ENCODE results near the gene SUSD5.

DNA sequence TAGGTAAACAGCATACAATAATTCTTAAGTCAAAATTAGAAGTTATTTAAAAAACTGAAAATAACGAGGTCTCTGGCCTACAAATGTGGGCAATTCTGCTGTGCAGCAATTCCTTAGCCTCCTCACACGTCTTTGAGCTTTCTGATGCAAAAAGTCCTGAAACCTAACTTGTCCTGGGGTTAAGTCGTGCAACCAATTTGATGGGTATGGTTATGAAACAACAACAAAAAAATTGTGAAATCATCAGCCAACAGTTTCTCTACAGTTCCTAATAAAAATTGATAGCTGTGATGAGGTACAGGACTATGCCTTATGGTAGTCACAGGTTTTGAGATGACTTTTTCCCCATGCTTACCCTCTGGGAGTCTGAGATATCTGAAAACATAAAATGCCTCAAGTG, 115.1 kb downstream of the SUSD5 start:
- TF ChIP-seq, protein P1, sequence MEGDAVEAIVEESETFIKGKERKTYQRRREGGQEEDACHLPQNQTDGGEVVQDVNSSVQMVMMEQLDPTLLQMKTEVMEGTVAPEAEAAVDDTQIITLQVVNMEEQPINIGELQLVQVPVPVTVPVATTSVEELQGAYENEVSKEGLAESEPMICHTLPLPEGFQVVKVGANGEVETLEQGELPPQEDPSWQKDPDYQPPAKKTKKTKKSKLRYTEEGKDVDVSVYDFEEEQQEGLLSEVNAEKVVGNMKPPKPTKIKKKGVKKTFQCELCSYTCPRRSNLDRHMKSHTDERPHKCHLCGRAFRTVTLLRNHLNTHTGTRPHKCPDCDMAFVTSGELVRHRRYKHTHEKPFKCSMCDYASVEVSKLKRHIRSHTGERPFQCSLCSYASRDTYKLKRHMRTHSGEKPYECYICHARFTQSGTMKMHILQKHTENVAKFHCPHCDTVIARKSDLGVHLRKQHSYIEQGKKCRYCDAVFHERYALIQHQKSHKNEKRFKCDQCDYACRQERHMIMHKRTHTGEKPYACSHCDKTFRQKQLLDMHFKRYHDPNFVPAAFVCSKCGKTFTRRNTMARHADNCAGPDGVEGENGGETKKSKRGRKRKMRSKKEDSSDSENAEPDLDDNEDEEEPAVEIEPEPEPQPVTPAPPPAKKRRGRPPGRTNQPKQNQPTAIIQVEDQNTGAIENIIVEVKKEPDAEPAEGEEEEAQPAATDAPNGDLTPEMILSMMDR (conservative IDR thresholded peaks at IDR 0.05; ENCODE audit: low read depth, low read length), result no peak
- TF ChIP-seq RFX5 (IDR thresholded peaks at IDR 0.05; ENCODE audit: low read depth, low read length), result no peak
- TF ChIP-seq, protein P2, sequence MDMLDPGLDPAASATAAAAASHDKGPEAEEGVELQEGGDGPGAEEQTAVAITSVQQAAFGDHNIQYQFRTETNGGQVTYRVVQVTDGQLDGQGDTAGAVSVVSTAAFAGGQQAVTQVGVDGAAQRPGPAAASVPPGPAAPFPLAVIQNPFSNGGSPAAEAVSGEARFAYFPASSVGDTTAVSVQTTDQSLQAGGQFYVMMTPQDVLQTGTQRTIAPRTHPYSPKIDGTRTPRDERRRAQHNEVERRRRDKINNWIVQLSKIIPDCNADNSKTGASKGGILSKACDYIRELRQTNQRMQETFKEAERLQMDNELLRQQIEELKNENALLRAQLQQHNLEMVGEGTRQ (IDR thresholded peaks at IDR 0.05; ENCODE audit: low read depth, low read length), result no peak
- TF ChIP-seq MAZ (IDR thresholded peaks at IDR 0.05; ENCODE audit: borderline replicate concordance, low read depth, low read length), result no peak
- no peak for TF ChIP-seq POLR2A (IDR thresholded peaks at IDR 0.05; ENCODE audit: low read depth, low read length)
- no peak for TF ChIP-seq NFE2L2 (IDR thresholded peaks at IDR 0.05; ENCODE audit: low read depth, low read length)
- TF ChIP-seq MAFK (IDR thresholded peaks at IDR 0.05; ENCODE audit: low read depth, low read length), result no peak

All from IMR-90 (cell line).